Measurements from ENCODE around the gene RAVER2.
A peak's percentile ranks its signal among the peaks of the same experiment; 100 is the strongest.
"Not testable (repeated sequence)": the region's sequence is repeated elsewhere in the genome, so short reads cannot be mapped to it uniquely, and the experiment has no call there.

The RAVER2 gene

GRCh38 chr1:64748706-64749105 is 3.8 kb downstream of the RAVER2 start:
- FAIRE-seq: no peak

DNA sequence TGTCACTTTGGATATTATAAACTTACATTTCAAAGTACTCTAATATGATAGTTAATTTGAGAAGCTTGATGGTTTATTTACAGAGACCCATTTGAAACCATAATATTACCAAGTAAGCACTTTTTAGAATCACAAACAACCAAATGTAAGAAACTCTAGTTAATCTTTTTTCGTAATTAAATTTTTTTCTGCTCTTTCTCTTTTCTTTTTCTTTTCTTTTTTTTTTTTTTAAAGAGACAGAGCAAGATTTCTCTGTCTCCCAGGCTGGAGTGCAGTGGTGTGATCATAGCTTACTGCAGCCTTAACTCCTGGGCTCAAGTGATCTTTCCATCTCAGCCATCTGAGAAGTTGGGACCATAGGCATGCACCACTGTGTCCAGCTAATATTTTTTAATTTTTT is 5.2 kb downstream of the RAVER2 start:
- peak; percentile 62 for FAIRE-seq

DNA sequence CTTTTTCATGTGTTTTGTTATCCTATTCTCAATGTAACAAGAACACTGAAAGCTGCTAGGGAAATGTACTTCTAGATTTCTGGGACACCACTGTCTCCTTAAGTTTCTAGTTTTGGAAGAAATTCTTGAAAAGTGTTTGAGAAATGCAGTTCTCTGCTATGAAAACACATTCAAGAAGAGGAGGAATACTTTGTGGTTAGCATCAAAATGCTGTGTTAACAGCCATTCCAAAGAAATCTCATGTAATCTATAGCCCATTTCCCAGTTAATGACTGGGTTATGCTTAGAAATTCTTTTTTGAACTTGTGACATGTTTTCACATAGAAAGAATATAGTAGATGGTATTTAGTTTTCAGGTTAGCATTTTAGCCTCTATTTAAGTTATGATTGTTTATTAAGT is 6.0 kb downstream of the RAVER2 start:
- FAIRE-seq: no peak

DNA sequence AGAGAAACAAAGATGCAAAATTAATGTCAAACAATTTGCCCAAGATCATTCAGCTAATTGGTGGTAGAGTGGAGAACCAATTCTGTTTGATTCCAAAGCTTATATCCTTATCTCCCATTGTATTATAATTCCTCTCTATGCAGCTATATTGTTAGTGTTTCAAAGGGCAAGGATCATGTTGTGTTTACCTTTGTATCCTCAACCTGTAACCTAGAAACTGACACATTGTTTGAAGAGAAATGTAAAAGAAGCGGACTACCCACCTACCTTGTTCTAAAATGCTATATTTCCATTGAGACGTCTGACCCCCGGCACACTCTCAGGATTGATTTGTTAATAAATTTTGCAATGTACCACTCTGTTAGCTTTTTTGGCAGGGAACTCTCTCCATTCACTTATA is 9.3 kb downstream of the RAVER2 start:
- no peak for FAIRE-seq

GRCh38 chr1:64755361-64755760 is 10.5 kb downstream of the RAVER2 start:
- no peak for FAIRE-seq

DNA sequence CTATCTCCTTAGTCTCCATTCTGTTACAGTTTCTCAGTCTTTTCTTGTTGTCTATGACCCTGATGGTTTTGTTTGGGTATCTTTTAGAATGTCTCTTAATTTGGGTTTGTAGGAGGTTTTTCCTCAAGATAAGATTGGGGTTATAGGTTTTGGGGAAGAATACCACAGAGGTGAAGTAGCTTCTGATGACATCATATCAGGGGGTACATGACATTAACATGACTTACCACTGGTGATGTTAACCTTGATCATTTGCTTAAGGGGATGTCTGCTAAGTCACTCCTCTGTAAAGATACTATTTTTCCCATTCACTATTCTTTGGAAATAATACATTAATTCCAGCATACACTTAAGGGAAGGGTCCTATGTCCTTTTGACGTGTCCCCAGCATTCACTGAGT is 11.9 kb downstream of the RAVER2 start:
- FAIRE-seq: no peak

GRCh38 chr1:64757213-64757612 is 12.3 kb downstream of the RAVER2 start:
- FAIRE-seq: no peak

DNA sequence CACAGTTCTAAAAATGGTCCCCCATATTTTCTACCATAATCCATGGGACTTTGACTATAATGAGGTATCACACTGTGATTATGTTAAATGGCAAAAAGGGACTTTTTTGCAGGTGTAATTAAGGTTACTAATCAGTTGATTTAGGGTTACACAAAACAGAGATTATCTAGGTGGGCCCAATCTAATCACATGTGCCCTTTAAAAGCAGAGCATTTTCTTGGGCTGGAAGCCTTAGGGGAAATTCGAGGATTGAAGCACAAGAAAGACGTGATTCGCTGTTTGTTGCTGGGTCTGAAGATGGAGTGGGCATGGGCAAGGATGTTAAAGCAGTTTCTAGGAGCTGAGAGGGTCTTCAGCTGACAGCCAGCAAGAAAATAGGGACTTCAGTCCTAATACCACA is 13.4 kb downstream of the RAVER2 start:
- FAIRE-seq: no peak

- FAIRE-seq: no peak
These were observed 15.1 kb downstream of the RAVER2 start for GRCh38 chr1:64759968-64760367.

DNA sequence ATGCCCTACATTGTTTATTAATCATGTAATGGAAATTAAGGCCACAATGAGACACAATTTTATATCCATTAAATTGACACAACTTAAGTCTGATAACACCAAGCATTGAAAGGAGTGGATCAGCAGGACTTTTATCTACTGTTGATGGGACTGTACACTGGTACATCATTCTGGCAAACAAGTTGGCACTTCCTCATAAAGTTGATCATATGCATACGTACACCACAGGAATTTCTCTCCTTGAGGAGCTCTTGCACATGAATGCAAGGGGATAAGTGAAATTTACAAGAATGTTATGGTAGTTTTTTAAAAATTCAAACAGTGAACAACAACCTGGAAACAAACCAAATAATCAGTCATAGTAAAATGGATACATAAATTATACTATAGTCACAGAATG is 20.1 kb downstream of the RAVER2 start:
- no peak for FAIRE-seq

DNA sequence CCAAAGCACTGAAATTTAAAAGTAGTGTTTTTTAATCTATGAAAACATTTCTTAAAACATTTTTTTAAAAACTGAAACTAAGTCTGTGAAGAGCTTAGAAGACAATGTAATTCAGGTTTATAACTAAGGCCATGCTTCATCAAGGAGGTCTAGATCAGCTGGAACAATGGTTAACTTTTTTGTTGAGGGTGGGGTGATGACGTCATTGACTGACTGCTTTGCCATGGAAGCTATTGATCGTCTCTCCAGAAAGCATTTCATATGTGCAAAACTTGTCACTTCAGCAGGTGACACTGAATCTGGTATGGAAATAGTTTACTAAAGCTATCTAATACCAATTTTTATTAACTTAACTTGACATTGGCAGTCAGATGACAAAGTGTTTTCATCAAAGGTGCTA is 21.0 kb downstream of the RAVER2 start:
- FAIRE-seq: no peak

GRCh38 chr1:64766429-64766828 is 21.6 kb downstream of the RAVER2 start:
- peak; percentile 27 for FAIRE-seq

GRCh38 chr1:64769482-64769881 is 24.6 kb downstream of the RAVER2 start:
- FAIRE-seq: no peak

- FAIRE-seq: no peak
These were observed 25.1 kb downstream of the RAVER2 start for GRCh38 chr1:64769971-64770370.

- not testable (repeated sequence) for FAIRE-seq
These were observed 28.4 kb downstream of the RAVER2 start for GRCh38 chr1:64773306-64773705.

- FAIRE-seq: no peak
These were observed 30.2 kb downstream of the RAVER2 start for GRCh38 chr1:64775113-64775512.

- FAIRE-seq: not testable (repeated sequence)
These were observed 37.2 kb downstream of the RAVER2 start for GRCh38 chr1:64782044-64782443.

GRCh38 chr1:64782848-64783247 is 38.0 kb downstream of the RAVER2 start:
- FAIRE-seq: not testable (repeated sequence)

- no peak for FAIRE-seq
These were observed 46.1 kb downstream of the RAVER2 start for GRCh38 chr1:64790832-64791487.

DNA sequence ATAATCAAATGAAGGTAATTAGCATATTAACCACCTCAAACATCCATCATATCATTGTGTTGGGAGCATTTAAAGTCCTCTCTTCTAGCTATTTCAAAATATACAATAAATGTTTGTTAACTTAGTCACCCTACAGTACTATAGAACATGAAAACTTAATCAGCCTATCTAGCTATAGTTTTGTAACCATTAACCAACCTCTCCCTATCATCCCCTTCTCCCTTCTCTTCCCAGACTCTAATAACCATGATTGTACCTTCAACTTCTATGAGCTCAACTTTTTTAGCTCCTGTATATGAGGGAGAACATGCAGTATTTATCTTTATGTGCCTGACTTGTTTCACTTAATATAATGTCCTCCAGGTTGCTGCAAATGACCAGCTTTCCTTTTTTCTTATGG is 54.0 kb downstream of the RAVER2 start:
- FAIRE-seq: no peak

GRCh38 chr1:64801851-64802523 is 57.1 kb downstream of the RAVER2 start:
- FAIRE-seq: no peak

GRCh38 chr1:64809309-64809708 is 64.4 kb downstream of the RAVER2 start:
- FAIRE-seq: no peak

DNA sequence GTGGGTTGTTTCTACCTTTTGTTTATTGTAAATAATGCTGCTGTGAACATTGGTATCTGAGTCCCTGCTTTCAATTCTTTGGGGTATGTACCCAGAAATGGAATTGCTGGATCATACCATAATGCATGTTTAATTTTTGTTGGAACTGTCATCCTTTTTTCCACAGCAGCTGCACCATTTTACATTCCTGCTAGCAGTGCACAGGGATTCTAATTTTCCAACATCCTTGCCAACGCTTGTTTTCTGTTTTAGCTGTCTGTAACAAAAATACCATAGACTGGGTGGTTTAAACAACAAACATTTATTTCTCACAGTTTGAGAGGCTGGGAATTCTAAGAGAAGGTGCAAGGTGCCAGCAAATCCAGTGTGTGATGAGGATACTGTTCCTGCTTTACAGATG is 65.1 kb downstream of the RAVER2 start:
- FAIRE-seq: no peak

- FAIRE-seq: no peak
These were observed 66.3 kb downstream of the RAVER2 start for GRCh38 chr1:64811131-64811530.

GRCh38 chr1:64814427-64814826 is 69.6 kb downstream of the RAVER2 start:
- FAIRE-seq: no peak
